Psoas muscle (tissue), 8 donors: ENCODE measurements around the gene PRKCI. TPM values are rescaled to one million over a fixed set of nuclear protein-coding genes. Genes with fewer than 3 reads are reported as not detected.

Experiments
- ATAC-seq, 4 donors: fragments of 200-7000 bp; cut with Tn5 transposase; one replicate each; pipeline ENCODE4 v1.9.1; 2020; ENCODE audit warnings: moderate library complexity in 3 of 4, mild to moderate bottlenecking in 2 of 4
- DNase-seq, 2 donors: peaks; one replicate each; pipeline ENCODE4 v3.0.0-alpha.2; 2020
- H3K27ac ChIP-seq: fragments of 200-600 bp; one replicate; pipeline ENCODE4 v1.8.0; 2022
- H3K27me3 ChIP-seq, 3 donors: fragments of 200-600 bp in 1 of 3; one replicate each; pipeline versions ENCODE4 v1.6.1 to v1.8.0; 2013 to 2022; ENCODE audit warnings: low read length in 2 of 3, mild to moderate bottlenecking in 2 of 3, moderate library complexity in 1 of 3; ENCODE audit not compliant: insufficient read depth in 3 of 3
- H3K36me3 ChIP-seq, 2 donors: fragments of 200-600 bp in 1 of 2; one replicate each; pipeline versions ENCODE4 v1.6.1 to v1.8.0; 2013 to 2022; ENCODE audit warnings: low read depth in 1 of 2, mild to moderate bottlenecking in 1 of 2, moderate library complexity in 1 of 2; ENCODE audit not compliant: insufficient read depth in 1 of 2
- H3K4me1 ChIP-seq: fragments of 200-600 bp; one replicate; pipeline ENCODE4 v1.8.0; 2022
- H3K4me3 ChIP-seq: fragments of 200-600 bp; one replicate; pipeline ENCODE4 v1.8.0; 2022; ENCODE audit warnings: mild to moderate bottlenecking
- H3K9me3 ChIP-seq: fragments of 200-600 bp; one replicate; pipeline ENCODE4 v1.8.0; 2022
- CTCF ChIP-seq: fragments of 200-600 bp; IDR thresholded peaks from one replicate; pipeline ENCODE4 v1.8.0; 2022; ENCODE audit warnings: antibody characterized with exemption
- WGBS, 3 donors: extraction: QIAGEN DNeasy Blood & Tissue Kit; methylation state at CpG; one replicate each; pipeline versions ENCODE4 v1.1.6 to v1.1.7; 2013; 5-methylcytosine and 5-hydroxymethylcytosine counted together
- intact Hi-C, 2 donors: fragments of 100-400 bp; cut with DNase I; formaldehyde crosslinking; loops; one replicate each; pipeline versions ENCODE4 v1.11.0 to v1.14.2; 2022
- polyA plus RNA-seq, 3 donors: library from polyadenylated mRNA; stranded (reverse); fragments of 200-250 nt; gene quantifications; one replicate each; pipeline ENCODE4 v1.2.3, GENCODE V29; 2013
- total RNA-seq, 4 donors: library from RNA; stranded (reverse); fragmentation: NEBNext Ultra II Directional in 2 of 4; extraction: Animal tissue kit (Norgen Biotek cat#: 25700) in 2 of 4; gene quantifications; one replicate each; pipeline versions ENCODE4 v1.2.1 to v1.2.4, GENCODE V29; 2021 to 2023
- donor health status: healthy with polysubstance abuse.
- donor health status: DM: no; HTN: no; CAD: no; lungs with moderate emphysema.
- donor health status: Bipolar disorder and iron deficiency.
- donor health status: healthy.
- donor health status: DM: yes; HTN: yes; CAD: no.
- donor health status: DM: no; HTN: no; CAD: no.
- donor health status: DM: no; HTN: no; CAD: no.
- donor health status: DM: yes; HTN: yes; CAD: no.

PRKCI gene
- total and polyA plus RNA-seq, 7 donors = 7.3 to 19.8 (median 14.2) TPM

- TF ChIP-seq CTCF = no peak
- DNase-seq = no peak
- Histone ChIP-seq H3K4me3 (no peak overlapping the region), H3K9me3 (no peaks in the 10 kb centered on the region), H3K4me1 (peaks cover 10% of the 10 kb centered on the region), H3K27me3 (no peaks in the 10 kb centered on the region), H3K36me3 (no peaks in the 10 kb centered on the region), H3K27ac (no peak overlapping the region)
- 21 to 67% (median 30%) methylated on average over 2 of the region's 2 CpGs for WGBS, 3 donors
- intact Hi-C loops = no loop called here
- ATAC-seq = peak in 3 of 4 donors; percentile 36 to 44 (median 38)
These were observed 6.0 kb downstream of the PRKCI start for GRCh38 chr3:170228093-170228766.

- no peak for TF ChIP-seq CTCF
- peaks cover 6% of the 10 kb centered on the region for H3K4me1 ChIP-seq
These were observed 10.0 kb downstream of the PRKCI start for GRCh38 chr3:170232266-170232665.

GRCh38 chr3:170233530-170233929, 11.3 kb downstream of the PRKCI start:
- ATAC-seq (no peak), DNase-seq (no peak)
- Histone ChIP-seq H3K27me3 (no peaks in the 10 kb centered on the region), H3K27ac (no peak overlapping the region), H3K36me3 (peaks cover 6 to 23% of the 10 kb centered on the region in 2 donors), H3K9me3 (no peaks in the 10 kb centered on the region), H3K4me1 (no peaks in the 10 kb centered on the region), H3K4me3 (no peak overlapping the region)
- WGBS, 3 donors = 96 to 98% (median 98%) methylated on average over 6 of the region's 6 CpGs
- intact Hi-C loops = no loop called here
- no peak for TF ChIP-seq CTCF

More at GRCh38 chr3:170232266-170232665, 10.0 kb downstream of the PRKCI start:
- H3K27ac ChIP-seq = no peak overlapping the region
- no peaks in the 10 kb centered on the region for H3K9me3 ChIP-seq
- intact Hi-C loops = no loop called here
- ATAC-seq (no peak), DNase-seq (no peak)
- H3K4me3 ChIP-seq = no peak overlapping the region
- H3K27me3 ChIP-seq = no peaks in the 10 kb centered on the region
- peaks cover 5 to 19% of the 10 kb centered on the region in 2 donors for H3K36me3 ChIP-seq
- 97 to 98% (median 98%) methylated on average over 5 of the region's 5 CpGs for WGBS, 3 donors

- H3K4me1 ChIP-seq = no peaks in the 10 kb centered on the region
- H3K9me3 ChIP-seq = no peaks in the 10 kb centered on the region
- no peak overlapping the region for H3K27ac ChIP-seq
- TF ChIP-seq CTCF = no peak
- no peaks in the 10 kb centered on the region for H3K27me3 ChIP-seq
- no peak for ATAC-seq
- WGBS, 3 donors = 88 to 92% (median 89%) methylated on average over 1 of the region's 1 CpG
- intact Hi-C loops = no loop called here
- no peak overlapping the region for H3K4me3 ChIP-seq
- no peak for DNase-seq
- peaks cover 6 to 59% of the 10 kb centered on the region in 2 donors for H3K36me3 ChIP-seq
These were observed 17.9 kb downstream of the PRKCI start for GRCh38 chr3:170240142-170240541.

GRCh38 chr3:170240671-170241070, 18.4 kb downstream of the PRKCI start:
- no peak overlapping the region for H3K27ac ChIP-seq
- H3K4me1 ChIP-seq = no peaks in the 10 kb centered on the region
- H3K27me3 ChIP-seq = no peaks in the 10 kb centered on the region
- no peak for TF ChIP-seq CTCF
- intact Hi-C loops = no loop called here
- ATAC-seq = no peak
- peaks cover 6 to 56% of the 10 kb centered on the region in 2 donors for H3K36me3 ChIP-seq
- no peak for DNase-seq
- H3K9me3 ChIP-seq = no peaks in the 10 kb centered on the region
- H3K4me3 ChIP-seq = no peak overlapping the region
